GM23248 (cell line): ENCODE measurements around the gene RNF151. TPM values are rescaled to one million over a fixed set of nuclear protein-coding genes. Genes with fewer than 3 reads are reported as not detected.

ENCODE experiments used
- DNase-seq: peaks from one replicate; pipeline ENCODE4 v3.0.0-alpha.2; 2015
- H2AFZ ChIP-seq: fragments of 200-600 bp; sonication (generic); 2 replicates; pipeline ENCODE4 v1.6.1; 2016; ENCODE audit warnings: antibody characterized with exemption
- H3F3A ChIP-seq: fragments of 200-600 bp; sonication (generic); 2 replicates; pipeline ENCODE4 v1.6.1; 2016; ENCODE audit warnings: mild to moderate bottlenecking, antibody characterized with exemption, mixed run types; ENCODE audit not compliant: insufficient read depth
- H3K27ac ChIP-seq: fragments of 200-600 bp; sonication (generic); 2 replicates; pipeline ENCODE4 v1.5.1; 2016; ENCODE audit warnings: mild to moderate bottlenecking
- H3K27me3 ChIP-seq: fragments of 200-600 bp; sonication (generic); replicated peaks from 2 replicates; pipeline ENCODE4 v1.6.1; 2016; ENCODE audit warnings: mild to moderate bottlenecking; ENCODE audit not compliant: insufficient read depth
- H3K36me3 ChIP-seq: fragments of 200-600 bp; sonication (generic); 2 replicates; pipeline ENCODE4 v1.6.1; 2016; ENCODE audit warnings: low read depth, mild to moderate bottlenecking
- H3K4me1 ChIP-seq: fragments of 200-600 bp; sonication (generic); 2 replicates; pipeline ENCODE4 v1.6.1; 2016; ENCODE audit warnings: mild to moderate bottlenecking; ENCODE audit not compliant: insufficient read depth
- H3K4me2 ChIP-seq: fragments of 200-600 bp; sonication (generic); one replicate; pipeline ENCODE4 v1.6.1; 2016; ENCODE audit warnings: mild to moderate bottlenecking; ENCODE audit not compliant: unreplicated experiment
- H3K4me3 ChIP-seq: fragments of 200-600 bp; sonication (generic); 2 replicates; pipeline ENCODE4 v1.5.1; 2016; ENCODE audit warnings: mild to moderate bottlenecking
- H3K79me2 ChIP-seq: fragments of 200-600 bp; sonication (generic); 2 replicates; pipeline ENCODE4 v1.6.1; 2016; ENCODE audit warnings: mild to moderate bottlenecking; ENCODE audit not compliant: insufficient read depth
- H3K9ac ChIP-seq: fragments of 200-600 bp; sonication (generic); 2 replicates; pipeline ENCODE4 v1.6.1; 2016; ENCODE audit warnings: mild to moderate bottlenecking
- H3K9me2 ChIP-seq: fragments of 200-600 bp; sonication (generic); 2 replicates; pipeline ENCODE4 v1.6.1; 2016; ENCODE audit warnings: mixed run types, mild to moderate bottlenecking, moderate library complexity; ENCODE audit not compliant: insufficient read depth
- H3K9me3 ChIP-seq: fragments of 200-600 bp; sonication (generic); one replicate; pipeline ENCODE4 v1.6.1; 2017; ENCODE audit warnings: low read depth
- H4K20me1 ChIP-seq: fragments of 200-600 bp; sonication (generic); 2 replicates; pipeline ENCODE4 v1.6.0; 2016; ENCODE audit not compliant: insufficient read depth
- EZH2 ChIP-seq: fragments of 200-600 bp; sonication (generic); IDR thresholded peaks from 2 replicates; pipeline ENCODE4 v1.6.1; 2018; ENCODE audit warnings: antibody characterized with exemption, mild to moderate bottlenecking; ENCODE audit not compliant: insufficient read depth, poor library complexity, severe bottlenecking
- EZH2phosphoT487 ChIP-seq: fragments of 200-600 bp; sonication (generic); IDR thresholded peaks from 2 replicates; pipeline ENCODE4 v1.6.1; 2018; ENCODE audit warnings: antibody characterized with exemption, moderate library complexity, mild to moderate bottlenecking, low read depth; ENCODE audit not compliant: insufficient read depth
- WGBS, 2 experiments: methylation state at CpG; one replicate each; pipeline ENCODE4 v1.1.6; 2015 to 2017; ENCODE audit warnings: low lambda C conversion rate in 2 of 2, low coverage in 1 of 2; ENCODE audit errors: missing lambda C conversion rate in 2 of 2; 5-methylcytosine and 5-hydroxymethylcytosine counted together
- in situ Hi-C: fragments of 300-500 bp; cut with MboI; formaldehyde crosslinking; loops from 2 replicates; pipeline ENCODE4 v1.15.0; 2020
- polyA plus RNA-seq: library from polyadenylated mRNA; unstranded; fragments of >200 nt; fragmentation: Nextera tagmentation; extraction: Ambion mirVana; gene quantifications from 2 replicates; pipeline ENCODE4 v1.2.1, GENCODE V29; 2016
- total RNA-seq: library from RNA; depleted of rRNA; stranded (reverse); fragments of >200 nt; shearing (Covaris generic); gene quantifications from 2 replicates; pipeline ENCODE4 v1.2.3, GENCODE V29; 2014

Gene RNF151
- total and polyA plus RNA-seq, 2 experiments from 2014 or later: 0.25 TPM; not detected in 1

DNA sequence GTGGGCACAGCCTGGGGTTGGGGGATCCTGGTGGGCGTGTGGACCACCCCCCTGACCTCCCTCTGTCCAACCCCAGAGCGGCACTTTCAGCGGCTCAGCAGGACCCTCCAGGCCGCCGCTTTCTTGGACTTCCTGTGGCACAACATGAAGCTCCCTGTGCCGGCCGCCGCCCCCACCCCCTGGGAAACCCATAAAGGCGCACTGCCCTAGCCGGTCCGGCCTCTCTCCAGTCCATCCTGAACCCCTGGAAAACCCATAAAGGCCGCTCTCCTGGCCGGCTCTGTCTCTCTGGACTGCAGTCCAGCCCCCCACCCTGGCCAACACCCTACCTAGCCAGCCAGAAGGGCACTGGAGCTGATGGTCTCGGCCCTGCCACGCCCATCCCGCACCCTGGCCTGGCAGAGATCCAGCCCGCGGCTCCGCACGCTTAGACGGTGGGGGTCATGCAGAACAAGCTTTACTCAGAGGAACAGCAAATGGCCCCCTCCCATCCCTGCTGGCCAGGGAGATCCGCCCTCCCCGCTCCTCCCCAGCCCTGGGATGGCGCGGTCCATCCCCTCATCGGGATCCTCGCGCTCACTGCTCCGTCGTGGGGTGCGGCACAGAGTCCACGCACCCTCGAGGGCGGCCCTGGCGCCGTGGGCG lies 11.9 kb downstream of the RNF151 start:
- H3K9me2 ChIP-seq: no peaks in the 10 kb centered on the region
- TF ChIP-seq EZH2phosphoT487: no peak
- peaks cover 7% of the 10 kb centered on the region for H3K79me2 ChIP-seq
- no peaks in the 10 kb centered on the region for H3K9me3 ChIP-seq
- H4K20me1 ChIP-seq: no peaks in the 10 kb centered on the region
- H3K4me1 ChIP-seq: no peaks in the 10 kb centered on the region
- DNase-seq: no peak
- no peak overlapping the region for H3K27ac ChIP-seq
- 89 to 90% methylated on average over 26 to 37 of the region's 37 CpGs for WGBS, 2 experiments
- no peak overlapping the region for H3K4me2 ChIP-seq
- H3F3A ChIP-seq: peaks cover 9% of the 10 kb centered on the region
- H3K4me3 ChIP-seq: no peak overlapping the region
- H3K27me3 ChIP-seq: peaks cover 21% of the 10 kb centered on the region
- in situ Hi-C loops: no loop called here
- no peak overlapping the region for H2AFZ ChIP-seq
- no peak overlapping the region for H3K9ac ChIP-seq
- no peaks in the 10 kb centered on the region; the same call in 1 of the 2 replicates for H3K36me3 ChIP-seq

DNA sequence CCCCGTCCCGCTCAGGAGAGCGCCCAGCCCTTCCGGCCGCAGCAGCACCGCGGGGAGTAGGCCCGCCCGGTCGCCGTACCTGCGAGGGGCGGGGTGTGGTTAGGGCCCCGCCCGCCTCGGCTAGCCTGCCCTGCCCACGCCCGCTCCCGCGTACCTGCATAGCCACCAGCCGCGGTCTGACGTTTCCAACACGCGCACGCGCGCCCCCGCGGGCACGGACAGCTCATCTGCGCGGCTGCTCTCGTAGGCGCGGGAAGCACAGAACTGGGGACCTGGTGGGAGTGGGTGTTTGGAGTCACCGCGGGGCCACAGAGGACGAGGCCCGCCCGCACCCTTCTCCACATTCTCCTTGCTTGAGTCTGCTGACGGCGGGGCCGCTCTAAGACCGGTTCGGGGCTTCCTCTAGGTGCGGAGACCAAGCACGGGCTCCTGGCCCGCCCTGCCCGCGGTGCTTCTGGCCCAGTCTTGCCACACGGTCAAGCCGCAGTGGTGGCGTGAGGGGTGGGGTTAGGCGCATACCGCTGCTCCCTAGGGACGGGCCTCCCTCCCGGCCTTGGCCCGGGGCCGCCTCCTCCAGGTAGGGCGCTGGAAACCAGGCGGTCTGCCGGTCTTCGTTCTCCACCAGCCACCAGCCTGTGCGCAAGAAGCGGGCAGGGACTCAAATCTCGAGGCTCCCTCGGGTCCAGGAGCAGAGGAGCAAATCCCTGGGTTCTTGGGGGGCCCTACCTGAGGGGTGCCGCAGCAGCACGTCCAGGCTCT lies 12.8 kb downstream of the RNF151 start:
- Histone ChIP-seq H3K4me2 (no peak overlapping the region), H3K9me2 (no peaks in the 10 kb centered on the region), H3F3A (peaks cover 9% of the 10 kb centered on the region), H2AFZ (no peak overlapping the region), H4K20me1 (no peaks in the 10 kb centered on the region), H3K36me3 (no peaks in the 10 kb centered on the region; the same call in 1 of the 2 replicates), H3K79me2 (no peaks in the 10 kb centered on the region), H3K9ac (no peak overlapping the region), H3K4me3 (no peak overlapping the region), H3K27me3 (peaks cover 21% of the 10 kb centered on the region), H3K4me1 (no peaks in the 10 kb centered on the region), H3K27ac (no peak overlapping the region), H3K9me3 (no peaks in the 10 kb centered on the region)
- in situ Hi-C loops: no loop called here
- TF ChIP-seq EZH2 (no peak), EZH2phosphoT487 (no peak)
- DNase-seq: no peak
- 52 to 54% methylated on average over 50 to 70 of the region's 70 CpGs for WGBS, 2 experiments

GRCh38 chr16:1980030-1980769 lies 13.5 kb downstream of the RNF151 start:
- Histone ChIP-seq H3K4me1 (no peaks in the 10 kb centered on the region), H4K20me1 (no peaks in the 10 kb centered on the region), H3K36me3 (no peaks in the 10 kb centered on the region; the same call in 1 of the 2 replicates), H2AFZ (no peak overlapping the region), H3K9ac (no peak overlapping the region), H3K4me3 (no peak overlapping the region), H3K27me3 (peaks cover 21% of the 10 kb centered on the region), H3K4me2 (no peak overlapping the region), H3K79me2 (0 out of 2 replicates have a peak, but pooled peaks cover 2% of the 10 kb centered on the region), H3K9me3 (no peaks in the 10 kb centered on the region), H3F3A (peaks cover 9% of the 10 kb centered on the region), H3K27ac (no peak overlapping the region), H3K9me2 (no peaks in the 10 kb centered on the region)
- TF ChIP-seq EZH2: no peak
- TF ChIP-seq EZH2phosphoT487: no peak
- WGBS, 2 experiments: 11 to 12% methylated on average over 43 to 53 of the region's 53 CpGs
- in situ Hi-C loops: no loop called here
- DNase-seq: peak; percentile 39

DNA sequence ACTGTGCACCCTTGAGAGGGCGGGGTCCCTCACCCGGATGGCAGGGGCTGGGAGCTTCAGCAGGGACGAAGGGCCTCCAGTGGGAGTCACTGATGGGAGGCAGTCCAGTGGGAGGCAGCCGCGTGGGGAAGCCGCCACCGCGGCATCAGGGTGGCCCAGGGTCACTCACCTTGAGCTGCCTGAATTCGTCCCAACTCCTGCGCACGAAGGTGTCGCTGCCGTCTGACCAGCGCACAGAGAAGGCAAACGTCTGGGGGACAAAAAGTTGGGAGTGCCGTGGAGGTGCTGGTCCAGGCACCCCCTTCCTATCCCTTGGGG lies 14.1 kb downstream of the RNF151 start:
- in situ Hi-C loops: no loop called here
- Histone ChIP-seq H3F3A (peaks cover 9% of the 10 kb centered on the region), H3K79me2 (peaks cover 8% of the 10 kb centered on the region; the same call in 1 of the 2 replicates), H3K4me1 (no peaks in the 10 kb centered on the region), H3K9me2 (no peaks in the 10 kb centered on the region), H3K9me3 (no peaks in the 10 kb centered on the region), H3K4me2 (no peak overlapping the region), H3K9ac (no peak overlapping the region), H3K27ac (no peak overlapping the region), H3K4me3 (no peak overlapping the region), H4K20me1 (no peaks in the 10 kb centered on the region), H2AFZ (no peak overlapping the region), H3K27me3 (peaks cover 21% of the 10 kb centered on the region), H3K36me3 (no peaks in the 10 kb centered on the region; the same call in 1 of the 2 replicates)
- 31 to 35% methylated on average over 16 of the region's 16 CpGs for WGBS, 2 experiments
- DNase-seq: no peak
- TF ChIP-seq EZH2: no peak
- no peak for TF ChIP-seq EZH2phosphoT487
